SK-N-MC (cell line): ENCODE data around the gene SPAG8.

Experiments used
- EZH2 ChIP-seq: fragments of 200-600 bp; sonication (generic); IDR thresholded peaks from one replicate; pipeline ENCODE4 v1.6.1; 2017; ENCODE audit warnings: antibody characterized with exemption
- FOXP2 ChIP-seq: optimal IDR thresholded peaks from 2 replicates; pipeline ENCODE3; 2011; ENCODE audit warnings: mild to moderate bottlenecking, moderate library complexity; ENCODE audit not compliant: insufficient read depth; ENCODE audit errors: extremely low read length, control extremely low read depth
- POLR2AphosphoS5 ChIP-seq: IDR thresholded peaks from 2 replicates; pipeline ENCODE4 v1.6.1; 2012; ENCODE audit warnings: mild to moderate bottlenecking, low read depth, low read length, borderline replicate concordance

DNA sequence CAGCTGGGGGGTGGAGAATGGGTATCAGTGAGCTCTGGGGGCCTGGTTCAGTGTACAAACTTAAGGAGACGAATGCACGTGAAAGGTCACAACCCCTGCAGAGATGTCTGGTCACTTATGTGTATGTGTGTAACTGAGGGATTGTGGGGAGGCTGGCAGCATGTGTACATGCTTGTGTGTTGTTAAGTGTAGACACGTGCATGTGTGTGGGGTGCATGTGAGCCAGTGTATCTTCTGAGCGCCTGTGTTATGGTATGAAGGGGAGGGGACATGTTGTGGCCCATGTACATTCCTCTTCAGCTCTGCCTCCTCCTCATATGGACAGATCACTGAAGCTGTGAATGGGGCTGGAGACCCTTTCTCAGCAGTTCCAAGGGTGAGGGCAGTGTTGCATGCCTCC lies 19.0 kb upstream of the SPAG8 start:
- TF ChIP-seq POLR2AphosphoS5 (no peak), EZH2 (no peak), FOXP2 (no peak)
